SK-N-SH treated with all-trans-retinoic acid at 6 μM for 48 hours (cell line): Measurements from ENCODE around the gene PDIA3.

Experiments
- ATAC-seq: fragments of 200-7000 bp; cut with Tn5 transposase; 3 replicates; pipeline ENCODE4 v1.9.1; 2020; ENCODE audit warnings: mild to moderate bottlenecking, moderate library complexity
- ARNTL ChIP-seq: fragments of 450-650 bp; formaldehyde crosslinking; IDR thresholded peaks from 2 replicates; pipeline ENCODE4 v1.5.0; 2020; ENCODE audit warnings: low read depth, mild to moderate bottlenecking, moderate library complexity, borderline replicate concordance
- BACH2 ChIP-seq: fragments of 250-450 bp; sonication (Bioruptor Pico); IDR thresholded peaks from 2 replicates; pipeline ENCODE4 v1.9.0; 2021; ENCODE audit warnings: mild to moderate bottlenecking, borderline replicate concordance
- CSDC2 ChIP-seq: fragments of 250-450 bp; sonication (Bioruptor Pico); IDR thresholded peaks from 2 replicates; pipeline ENCODE4 v1.5.0; 2020; ENCODE audit warnings: mild to moderate bottlenecking, moderate library complexity
- CSRNP3 ChIP-seq: fragments of 250-450 bp; sonication (Bioruptor Pico); IDR thresholded peaks from 2 replicates; pipeline ENCODE4 v1.5.1; 2021; ENCODE audit warnings: mild to moderate bottlenecking, moderate library complexity
- ESRRG ChIP-seq: fragments of 250-450 bp; sonication (Bioruptor Pico); IDR thresholded peaks from 2 replicates; pipeline ENCODE4 v1.6.1; 2021; ENCODE audit warnings: mild to moderate bottlenecking
- GLIS3 ChIP-seq: fragments of 250-450 bp; sonication (Bioruptor Pico); IDR thresholded peaks from 2 replicates; pipeline ENCODE4 v1.5.0; 2020; ENCODE audit warnings: mild to moderate bottlenecking, moderate library complexity
- ISL1 ChIP-seq: fragments of 250-450 bp; sonication (Bioruptor Pico); IDR thresholded peaks from 2 replicates; pipeline ENCODE4 v2.1.2; 2022; ENCODE audit warnings: mild to moderate bottlenecking, moderate library complexity
- OSR1 ChIP-seq: fragments of 250-450 bp; sonication (Bioruptor Pico); IDR thresholded peaks from 2 replicates; pipeline ENCODE4 v1.8.0; 2022; ENCODE audit warnings: moderate library complexity, mild to moderate bottlenecking, inconsistent platforms
- PPARA ChIP-seq: fragments of 250-450 bp; sonication (Bioruptor Pico); IDR thresholded peaks from 2 replicates; pipeline ENCODE4 v1.5.0; 2020; ENCODE audit warnings: mild to moderate bottlenecking, borderline replicate concordance
- RARB ChIP-seq: fragments of 250-450 bp; sonication (Bioruptor Pico); IDR thresholded peaks from 2 replicates; pipeline ENCODE4 v1.8.0; 2021; ENCODE audit warnings: mild to moderate bottlenecking, moderate library complexity
- SNAI2 ChIP-seq: fragments of 250-450 bp; sonication (Bioruptor Pico); IDR thresholded peaks from 2 replicates; pipeline ENCODE4 v1.5.0; 2020; ENCODE audit warnings: mild to moderate bottlenecking, moderate library complexity
- TCF4 ChIP-seq: fragments of 250-450 bp; sonication (Bioruptor Pico); IDR thresholded peaks from 2 replicates; pipeline ENCODE4 v1.8.0; 2021; ENCODE audit warnings: mild to moderate bottlenecking, moderate library complexity, borderline replicate concordance
- TOX ChIP-seq: fragments of 250-450 bp; sonication (Bioruptor Pico); IDR thresholded peaks from 2 replicates; pipeline ENCODE4 v1.8.0; 2021; ENCODE audit warnings: mild to moderate bottlenecking, moderate library complexity, borderline replicate concordance
- TSHZ2 ChIP-seq: fragments of 250-450 bp; sonication (Bioruptor Pico); IDR thresholded peaks from 2 replicates; pipeline ENCODE4 v1.5.0; 2020; ENCODE audit warnings: mild to moderate bottlenecking, moderate library complexity
- ZC3H10 ChIP-seq: fragments of 250-450 bp; sonication (Bioruptor Pico); IDR thresholded peaks from 2 replicates; pipeline ENCODE4 v1.5.1; 2021; ENCODE audit warnings: mild to moderate bottlenecking, moderate library complexity
- ZFP3 ChIP-seq: fragments of 250-450 bp; sonication (Bioruptor Pico); IDR thresholded peaks from 2 replicates; pipeline ENCODE4 v1.5.0; 2020; ENCODE audit warnings: mild to moderate bottlenecking, moderate library complexity
- ZFP30 ChIP-seq: fragments of 450-650 bp; formaldehyde crosslinking; IDR thresholded peaks from 2 replicates; pipeline ENCODE4 v1.5.0; 2022; ENCODE audit warnings: mild to moderate bottlenecking, moderate library complexity
- ZNF565 ChIP-seq: fragments of 450-650 bp; formaldehyde crosslinking; conservative IDR thresholded peaks from 2 replicates; pipeline ENCODE4 v1.5.0; 2020; ENCODE audit warnings: low read depth, mild to moderate bottlenecking, moderate library complexity
- ZNF70 ChIP-seq: fragments of 450-650 bp; formaldehyde crosslinking; IDR thresholded peaks from 2 replicates; pipeline ENCODE4 v1.5.0; 2020; ENCODE audit warnings: mild to moderate bottlenecking, moderate library complexity
- ZNF8 ChIP-seq: fragments of 450-650 bp; formaldehyde crosslinking; IDR thresholded peaks from 2 replicates; pipeline ENCODE4 v1.5.0; 2020; ENCODE audit warnings: mild to moderate bottlenecking, moderate library complexity
- TF ChIP-seq, protein P1 (sequence below): fragments of 250-450 bp; sonication (Bioruptor Pico); IDR thresholded peaks from 2 replicates; pipeline ENCODE4 v1.5.1; 2020; ENCODE audit warnings: low read depth, mild to moderate bottlenecking, moderate library complexity
- TF ChIP-seq, protein P2 (sequence below): fragments of 250-450 bp; sonication (Bioruptor Pico); IDR thresholded peaks from 2 replicates; pipeline ENCODE4 v1.8.0; 2020; ENCODE audit warnings: mild to moderate bottlenecking, moderate library complexity, borderline replicate concordance
- TF ChIP-seq, protein P3 (sequence below): fragments of 250-450 bp; sonication (Bioruptor Pico); IDR thresholded peaks from 2 replicates; pipeline ENCODE4 v1.8.0; 2021; ENCODE audit warnings: low read depth, mild to moderate bottlenecking, moderate library complexity, borderline replicate concordance

Gene PDIA3

GRCh38 chr15:43789409-43789808 is 43.2 kb downstream of the PDIA3 start:
- TF ChIP-seq, protein P1, sequence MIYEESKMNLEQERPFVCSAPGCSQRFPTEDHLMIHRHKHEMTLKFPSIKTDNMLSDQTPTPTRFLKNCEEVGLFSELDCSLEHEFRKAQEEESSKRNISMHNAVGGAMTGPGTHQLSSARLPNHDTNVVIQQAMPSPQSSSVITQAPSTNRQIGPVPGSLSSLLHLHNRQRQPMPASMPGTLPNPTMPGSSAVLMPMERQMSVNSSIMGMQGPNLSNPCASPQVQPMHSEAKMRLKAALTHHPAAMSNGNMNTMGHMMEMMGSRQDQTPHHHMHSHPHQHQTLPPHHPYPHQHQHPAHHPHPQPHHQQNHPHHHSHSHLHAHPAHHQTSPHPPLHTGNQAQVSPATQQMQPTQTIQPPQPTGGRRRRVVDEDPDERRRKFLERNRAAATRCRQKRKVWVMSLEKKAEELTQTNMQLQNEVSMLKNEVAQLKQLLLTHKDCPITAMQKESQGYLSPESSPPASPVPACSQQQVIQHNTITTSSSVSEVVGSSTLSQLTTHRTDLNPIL (CRISPR knock-in tag) = no peak
- TF ChIP-seq ESRRG (CRISPR knock-in tag) (no peak), ZNF565 (no peak), BACH2 (CRISPR knock-in tag) (no peak), CSDC2 (CRISPR knock-in tag) (no peak), ZFP30 (CRISPR knock-in tag) (no peak), TCF4 (no peak), ZC3H10 (CRISPR knock-in tag) (no peak), TSHZ2 (CRISPR knock-in tag) (no peak), ISL1 (CRISPR knock-in tag) (no peak), PPARA (CRISPR knock-in tag) (no peak), ZNF8 (CRISPR knock-in tag) (no peak), TOX (no peak)
- TF ChIP-seq, protein P2, sequence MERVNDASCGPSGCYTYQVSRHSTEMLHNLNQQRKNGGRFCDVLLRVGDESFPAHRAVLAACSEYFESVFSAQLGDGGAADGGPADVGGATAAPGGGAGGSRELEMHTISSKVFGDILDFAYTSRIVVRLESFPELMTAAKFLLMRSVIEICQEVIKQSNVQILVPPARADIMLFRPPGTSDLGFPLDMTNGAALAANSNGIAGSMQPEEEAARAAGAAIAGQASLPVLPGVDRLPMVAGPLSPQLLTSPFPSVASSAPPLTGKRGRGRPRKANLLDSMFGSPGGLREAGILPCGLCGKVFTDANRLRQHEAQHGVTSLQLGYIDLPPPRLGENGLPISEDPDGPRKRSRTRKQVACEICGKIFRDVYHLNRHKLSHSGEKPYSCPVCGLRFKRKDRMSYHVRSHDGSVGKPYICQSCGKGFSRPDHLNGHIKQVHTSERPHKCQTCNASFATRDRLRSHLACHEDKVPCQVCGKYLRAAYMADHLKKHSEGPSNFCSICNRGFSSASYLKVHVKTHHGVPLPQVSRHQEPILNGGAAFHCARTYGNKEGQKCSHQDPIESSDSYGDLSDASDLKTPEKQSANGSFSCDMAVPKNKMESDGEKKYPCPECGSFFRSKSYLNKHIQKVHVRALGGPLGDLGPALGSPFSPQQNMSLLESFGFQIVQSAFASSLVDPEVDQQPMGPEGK (CRISPR knock-in tag) = no peak
- no peak for ATAC-seq

DNA sequence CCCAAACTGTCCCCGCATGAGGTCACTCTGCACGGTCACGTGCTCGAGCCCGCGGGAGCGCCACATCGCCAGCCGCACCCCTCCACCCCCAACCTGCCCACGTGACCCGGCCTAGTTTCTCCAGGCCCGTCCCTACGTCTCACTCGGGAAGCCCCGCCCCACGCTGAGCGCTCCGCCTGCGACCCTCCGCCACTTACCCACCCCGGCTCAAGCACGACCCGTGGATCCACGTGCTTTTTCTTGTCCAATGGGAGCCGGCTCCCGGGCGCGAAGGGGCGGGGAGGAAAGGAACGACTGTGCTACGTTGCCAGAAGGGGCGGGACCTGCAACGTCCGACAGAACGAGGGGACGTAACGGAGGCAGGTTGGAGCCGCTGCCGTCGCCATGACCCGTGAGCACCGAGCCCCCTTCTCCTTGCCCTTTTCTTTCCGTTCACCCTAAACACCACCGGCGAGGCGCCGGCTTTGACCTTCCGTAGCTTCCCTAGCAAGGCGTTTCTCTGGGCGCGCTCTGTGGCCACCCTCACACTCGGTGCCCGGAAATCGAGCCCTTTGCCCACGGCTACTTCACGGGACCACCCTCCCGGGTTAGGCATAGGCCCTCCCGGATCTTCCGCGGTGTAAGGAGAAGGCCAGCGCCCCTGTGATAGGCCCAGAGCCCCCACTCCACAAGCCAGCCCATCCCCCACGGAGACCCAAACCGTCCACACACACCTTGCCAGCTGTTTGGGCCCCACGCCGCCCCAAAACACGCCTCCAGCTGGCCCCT is 45.9 kb downstream of the PDIA3 start, which contains the start of gene SERF2:
SERF2 (plus strand) TSS at position 328 of the 768 bp plus-strand sequence; CDS start at position 385, 57 bp downstream.
- TF ChIP-seq GLIS3 (CRISPR knock-in tag) (no peak), ISL1 (CRISPR knock-in tag) (no peak), ZFP3 (no peak), ZNF565 (no peak), CSRNP3 (CRISPR knock-in tag) (no peak), ARNTL (no peak), TCF4 (no peak), OSR1 (CRISPR knock-in tag) (no peak), ZC3H10 (CRISPR knock-in tag) (no peak)
- ATAC-seq = peak; percentile 94

GRCh38 chr15:43792761-43793476 is 46.7 kb downstream of the PDIA3 start:
- ATAC-seq = peak; percentile 12
- TF ChIP-seq ZNF8 (CRISPR knock-in tag) = no peak
- TF ChIP-seq ZNF70 (CRISPR knock-in tag) = no peak
- TF ChIP-seq RARB (CRISPR knock-in tag) = no peak
- TF ChIP-seq TOX = no peak
- TF ChIP-seq ZFP3 = no peak
- no peak for TF ChIP-seq CSDC2 (CRISPR knock-in tag)
- TF ChIP-seq ZNF565 = no peak
- no peak for TF ChIP-seq GLIS3 (CRISPR knock-in tag)
- TF ChIP-seq TCF4 = no peak
- TF ChIP-seq ISL1 (CRISPR knock-in tag) = no peak
- TF ChIP-seq, protein P3, sequence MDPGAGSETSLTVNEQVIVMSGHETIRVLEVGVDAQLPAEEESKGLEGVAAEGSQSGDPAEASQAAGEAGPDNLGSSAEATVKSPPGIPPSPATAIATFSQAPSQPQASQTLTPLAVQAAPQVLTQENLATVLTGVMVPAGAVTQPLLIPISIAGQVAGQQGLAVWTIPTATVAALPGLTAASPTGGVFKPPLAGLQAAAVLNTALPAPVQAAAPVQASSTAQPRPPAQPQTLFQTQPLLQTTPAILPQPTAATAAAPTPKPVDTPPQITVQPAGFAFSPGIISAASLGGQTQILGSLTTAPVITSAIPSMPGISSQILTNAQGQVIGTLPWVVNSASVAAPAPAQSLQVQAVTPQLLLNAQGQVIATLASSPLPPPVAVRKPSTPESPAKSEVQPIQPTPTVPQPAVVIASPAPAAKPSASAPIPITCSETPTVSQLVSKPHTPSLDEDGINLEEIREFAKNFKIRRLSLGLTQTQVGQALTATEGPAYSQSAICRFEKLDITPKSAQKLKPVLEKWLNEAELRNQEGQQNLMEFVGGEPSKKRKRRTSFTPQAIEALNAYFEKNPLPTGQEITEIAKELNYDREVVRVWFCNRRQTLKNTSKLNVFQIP (CRISPR knock-in tag) = no peak
- no peak for TF ChIP-seq PPARA (CRISPR knock-in tag)
- no peak for TF ChIP-seq SNAI2
- no peak for TF ChIP-seq BACH2 (CRISPR knock-in tag)
